Common myeloid progenitor, CD34-positive (primary cell): ENCODE results near the gene PLCL1.

ENCODE experiments used
- CTCF ChIA-PET: fragments of 350-600 bp; sonication (Branson Sonifier 250); formaldehyde crosslinking; loops from one replicate; lab custom pipeline; 2021; ENCODE audit warnings: antibody characterized with exemption; lab: Charles Lee
- POLR2A ChIA-PET: fragments of 350-600 bp; sonication (Branson Sonifier 250); formaldehyde crosslinking; loops from one replicate; lab custom pipeline; 2021; ENCODE audit warnings: antibody characterized with exemption; lab: Charles Lee
- DNase-seq, 3 donors: peaks; one replicate each; pipeline versions ENCODE4 v3.0.0 to v3.0.0-alpha.2; 2013
- H3K27ac ChIP-seq, 2 experiments: 1 replicate in 1 of 2; 2 replicates in 1 of 2; pipeline ENCODE4 v1.7.0; 2013; ENCODE audit warnings: inconsistent platforms in 2 of 2, low read length in 2 of 2, mild to moderate bottlenecking in 2 of 2, low read depth in 1 of 2, moderate library complexity in 1 of 2; ENCODE audit not compliant: severe bottlenecking in 2 of 2, insufficient read depth in 1 of 2, poor library complexity in 1 of 2
- H3K27me3 ChIP-seq, 5 experiments: replicated peaks in 2 of 5; 1 replicate in 3 of 5; 2 replicates in 2 of 5; pipeline versions ENCODE4 v1.6.1 to v1.7.0; 2013; ENCODE audit warnings: low read length in 4 of 5, mild to moderate bottlenecking in 2 of 5, moderate library complexity in 2 of 5, inconsistent platforms in 1 of 5; ENCODE audit not compliant: insufficient read depth in 5 of 5, control insufficient read depth in 4 of 5
- H3K36me3 ChIP-seq, 4 experiments: 1 replicate in 2 of 4; 2 replicates in 2 of 4; pipeline versions ENCODE4 v1.6.1 to v1.7.0; 2013; ENCODE audit warnings: low read length in 3 of 4, control low read depth in 1 of 4, mild to moderate bottlenecking in 1 of 4; ENCODE audit not compliant: control insufficient read depth in 4 of 4, insufficient read depth in 4 of 4
- H3K4me1 ChIP-seq, 4 experiments: 1 replicate in 3 of 4; 2 replicates in 1 of 4; pipeline versions ENCODE4 v1.6.1 to v1.7.1; 2013; ENCODE audit warnings: low read length in 3 of 4, mild to moderate bottlenecking in 3 of 4, control low read depth in 1 of 4, inconsistent platforms in 1 of 4, moderate library complexity in 1 of 4; ENCODE audit not compliant: control insufficient read depth in 4 of 4, insufficient read depth in 4 of 4; ENCODE audit errors: control extremely low read depth in 1 of 4
- H3K4me3 ChIP-seq, 7 experiments: 1 replicate in 4 of 7; 2 replicates in 3 of 7; pipeline versions ENCODE4 v1.5.1 to v1.7.0; 2013; ENCODE audit warnings: mild to moderate bottlenecking in 7 of 7, low read length in 6 of 7, moderate library complexity in 6 of 7, inconsistent platforms in 2 of 7, low read depth in 2 of 7, control low read depth in 1 of 7; ENCODE audit not compliant: insufficient read depth in 4 of 7, control insufficient read depth in 1 of 7; ENCODE audit errors: extremely low read depth in 1 of 7
- H3K9me3 ChIP-seq, 5 experiments: 1 replicate in 4 of 5; 2 replicates in 1 of 5; pipeline versions ENCODE4 v1.6.1 to v1.7.1; 2013; ENCODE audit warnings: low read length in 4 of 5, mild to moderate bottlenecking in 2 of 5, inconsistent platforms in 1 of 5, low read depth in 1 of 5, moderate library complexity in 1 of 5; ENCODE audit not compliant: control insufficient read depth in 4 of 5, insufficient read depth in 2 of 5; ENCODE audit errors: control extremely low read depth in 1 of 5
- WGBS: methylation state at CpG from one replicate; pipeline ENCODE4 v1.1.5; 2013; ENCODE audit not compliant: insufficient coverage; 5-methylcytosine and 5-hydroxymethylcytosine counted together

Gene PLCL1

DNA sequence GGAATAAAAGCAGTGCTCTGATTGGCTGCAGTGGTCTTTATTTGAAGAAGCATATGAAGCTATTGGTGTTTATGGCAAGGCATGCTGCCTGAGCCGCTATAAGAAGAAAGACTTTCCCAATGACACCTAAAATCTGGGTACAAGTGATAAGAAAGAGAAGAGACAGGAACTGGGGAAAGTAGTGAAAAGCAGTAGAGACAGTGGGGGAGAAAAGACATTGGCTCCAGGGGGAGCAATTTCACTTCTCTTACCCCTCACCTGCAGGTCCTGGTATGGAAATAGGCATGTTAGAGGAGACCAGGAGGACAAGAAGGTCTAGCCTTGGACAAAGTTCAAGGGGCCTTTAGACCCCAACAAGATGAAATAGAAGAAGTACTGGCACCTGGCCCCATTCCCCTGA, 47.1 kb downstream of the PLCL1 start:
- POLR2A ChIA-PET, result no interaction called here
- Histone ChIP-seq H3K27me3 (no peaks in the 10 kb centered on the region), H3K4me1 (no peaks in the 10 kb centered on the region), H3K36me3 (no peaks in the 10 kb centered on the region), H3K9me3 (no peaks in the 10 kb centered on the region), H3K4me3 (no peak overlapping the region), H3K27ac (no peak overlapping the region)
- CTCF ChIA-PET, result interaction anchor here (1.2 to 2.1 kb wide), 3 partner anchors 12 to 280 kb away, joined by 3 to 5 read pairs (median 4); no protein-coding TSS in a partner anchor
- peak in 1 of 3 donors; percentile 23 for DNase-seq
- no CpG with 5 or more reads among the region's 1 CpG for WGBS

DNA sequence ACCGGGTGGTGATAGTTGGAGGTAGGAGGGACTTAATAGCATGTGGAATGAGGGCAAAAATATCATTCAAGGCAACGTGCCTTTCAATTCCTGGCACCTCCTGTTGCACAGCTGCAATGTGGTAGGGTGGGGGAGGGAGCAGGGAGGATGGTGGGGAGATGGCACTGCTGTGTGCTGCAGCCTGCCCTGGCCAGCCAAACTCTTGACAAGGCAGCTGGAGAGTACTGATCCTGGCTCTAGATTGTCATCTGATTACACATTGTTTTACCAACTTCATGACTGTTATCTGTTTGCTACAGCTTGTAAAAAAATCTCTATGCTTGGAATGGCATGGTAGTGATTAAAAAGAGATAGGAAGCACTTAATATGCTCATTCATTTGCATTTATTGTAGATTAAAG, 47.7 kb downstream of the PLCL1 start:
- ChIA-PET POLR2A (interaction anchor here (0.6 kb wide), 1 partner anchor 34 kb away, joined by 3 read pairs; no protein-coding TSS in a partner anchor), CTCF (interaction anchor here (1.6 to 2.1 kb wide), 2 partner anchors 11 to 18 kb away, joined by 4 to 5 read pairs; no protein-coding TSS in a partner anchor)
- H3K4me1 ChIP-seq, result no peaks in the 10 kb centered on the region
- peak in 2 of 3 donors; percentile 7 to 31 for DNase-seq
- no peak overlapping the region for H3K27ac ChIP-seq
- no peaks in the 10 kb centered on the region for H3K36me3 ChIP-seq
- H3K4me3 ChIP-seq, result no peak overlapping the region
- H3K27me3 ChIP-seq, result no peaks in the 10 kb centered on the region
- WGBS, result 60% methylated on average over 2 of the region's 2 CpGs
- H3K9me3 ChIP-seq, result no peaks in the 10 kb centered on the region

DNA sequence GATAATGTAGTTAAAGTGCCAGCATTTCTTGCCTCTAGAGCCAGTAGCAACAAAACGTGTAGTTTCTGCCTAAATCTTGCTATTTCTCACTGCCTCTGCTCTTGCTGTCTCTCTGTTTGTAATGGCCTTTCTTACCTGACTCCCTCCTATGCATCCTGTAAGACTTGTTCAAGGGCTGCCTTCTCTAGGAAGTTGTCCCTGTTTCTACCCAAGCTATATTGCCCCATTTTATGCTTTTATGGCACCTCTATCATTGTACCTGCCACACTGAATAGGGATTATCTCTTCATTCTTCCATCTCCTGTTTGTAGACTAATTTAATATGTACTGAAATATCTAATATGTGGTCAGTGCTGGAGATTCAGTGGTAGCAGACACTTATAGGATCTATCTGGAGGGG, 49.2 kb downstream of the PLCL1 start:
- Histone ChIP-seq H3K27me3 (no peaks in the 10 kb centered on the region), H3K4me3 (no peak overlapping the region), H3K27ac (no peak overlapping the region), H3K4me1 (no peaks in the 10 kb centered on the region), H3K9me3 (peaks cover 0 to 1% (median under 1%) of the 10 kb centered on the region in 5 experiments), H3K36me3 (no peaks in the 10 kb centered on the region)
- ChIA-PET POLR2A (no interaction called here), CTCF (interaction anchor here (1.3 kb wide), 1 partner anchor 25 kb away, joined by 4 read pairs; no protein-coding TSS in a partner anchor)
- 100% methylated on average over 1 of the region's 1 CpG for WGBS
- DNase-seq, result no peak

DNA sequence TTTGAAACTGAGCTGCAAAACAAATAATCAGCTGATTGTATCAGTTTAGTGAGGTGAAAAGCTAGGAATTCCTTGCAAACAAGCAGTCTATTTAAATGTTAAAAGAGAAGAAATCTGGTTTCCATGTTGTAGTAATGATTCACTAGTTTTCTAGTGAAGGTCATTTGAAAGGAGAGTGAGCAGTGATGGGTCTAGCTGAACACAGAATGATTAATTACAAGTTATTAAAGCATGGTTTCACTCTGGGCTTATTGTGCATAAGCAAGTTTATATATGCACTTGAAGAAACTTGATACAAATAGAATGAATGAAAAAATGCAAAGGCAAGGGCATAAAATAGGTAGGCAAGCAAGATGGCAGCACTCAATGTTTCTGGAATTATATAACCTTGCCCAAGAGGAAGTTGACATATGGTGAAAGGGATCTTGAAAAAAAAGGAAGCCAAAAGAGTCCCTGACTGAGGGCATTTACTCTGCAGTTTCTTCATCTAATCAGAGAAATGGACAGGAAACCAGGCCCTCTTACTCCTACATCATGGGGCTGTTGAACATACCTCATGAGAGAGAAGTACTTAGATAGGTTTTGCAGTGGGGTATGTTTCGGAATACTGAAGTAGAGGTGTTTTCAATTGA, 53.2 kb downstream of the PLCL1 start:
- peaks cover 0 to 6% (median 4%) of the 10 kb centered on the region in 5 experiments for H3K9me3 ChIP-seq
- no peaks in the 10 kb centered on the region for H3K4me1 ChIP-seq
- DNase-seq, result peak in 2 of 3 donors; percentile 7 to 17
- WGBS, result 100% methylated on average over 1 of the region's 1 CpG
- no peaks in the 10 kb centered on the region for H3K36me3 ChIP-seq
- H3K27me3 ChIP-seq, result no peaks in the 10 kb centered on the region
- POLR2A ChIA-PET, result no interaction called here
- CTCF ChIA-PET, result no interaction called here
- no peak overlapping the region for H3K27ac ChIP-seq
- H3K4me3 ChIP-seq, result no peak overlapping the region

DNA sequence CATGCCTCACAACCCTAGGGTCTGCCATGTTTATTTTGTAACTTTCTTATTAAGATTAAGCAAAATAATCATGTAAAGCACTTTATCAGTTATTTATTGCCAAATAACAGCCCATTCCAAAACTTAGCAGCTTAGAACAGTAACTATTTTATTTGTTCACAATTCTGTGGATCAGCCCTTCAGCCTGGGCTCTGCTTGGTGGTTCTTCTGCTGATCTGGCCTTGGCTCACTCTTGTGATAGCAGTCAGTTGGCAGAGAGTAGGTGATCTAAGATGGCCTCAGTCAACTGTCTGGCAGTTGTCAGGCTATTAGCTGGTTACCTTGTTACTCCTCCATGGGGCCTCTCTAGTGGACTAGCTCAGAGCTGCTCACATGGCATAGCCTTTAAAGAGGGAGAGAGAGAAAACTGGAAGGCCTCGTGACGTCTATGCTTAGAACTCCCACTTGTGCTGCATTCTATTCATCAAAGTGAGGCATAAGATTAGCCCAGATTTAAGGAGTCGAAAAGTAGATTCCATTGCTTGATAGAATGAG, 54.3 kb downstream of the PLCL1 start:
- H3K36me3 ChIP-seq, result no peaks in the 10 kb centered on the region
- H3K4me3 ChIP-seq, result no peak overlapping the region
- DNase-seq, result no peak
- ChIA-PET POLR2A (no interaction called here), CTCF (interaction anchor here (1.0 kb wide), 1 partner anchor 12 kb away, joined by 3 read pairs; no protein-coding TSS in a partner anchor)
- no CpG with 5 or more reads among the region's 3 CpGs for WGBS
- no peak overlapping the region for H3K27ac ChIP-seq
- H3K4me1 ChIP-seq, result no peaks in the 10 kb centered on the region
- no peaks in the 10 kb centered on the region for H3K27me3 ChIP-seq
- H3K9me3 ChIP-seq, result peaks cover 0 to 6% (median 4%) of the 10 kb centered on the region in 5 experiments

DNA sequence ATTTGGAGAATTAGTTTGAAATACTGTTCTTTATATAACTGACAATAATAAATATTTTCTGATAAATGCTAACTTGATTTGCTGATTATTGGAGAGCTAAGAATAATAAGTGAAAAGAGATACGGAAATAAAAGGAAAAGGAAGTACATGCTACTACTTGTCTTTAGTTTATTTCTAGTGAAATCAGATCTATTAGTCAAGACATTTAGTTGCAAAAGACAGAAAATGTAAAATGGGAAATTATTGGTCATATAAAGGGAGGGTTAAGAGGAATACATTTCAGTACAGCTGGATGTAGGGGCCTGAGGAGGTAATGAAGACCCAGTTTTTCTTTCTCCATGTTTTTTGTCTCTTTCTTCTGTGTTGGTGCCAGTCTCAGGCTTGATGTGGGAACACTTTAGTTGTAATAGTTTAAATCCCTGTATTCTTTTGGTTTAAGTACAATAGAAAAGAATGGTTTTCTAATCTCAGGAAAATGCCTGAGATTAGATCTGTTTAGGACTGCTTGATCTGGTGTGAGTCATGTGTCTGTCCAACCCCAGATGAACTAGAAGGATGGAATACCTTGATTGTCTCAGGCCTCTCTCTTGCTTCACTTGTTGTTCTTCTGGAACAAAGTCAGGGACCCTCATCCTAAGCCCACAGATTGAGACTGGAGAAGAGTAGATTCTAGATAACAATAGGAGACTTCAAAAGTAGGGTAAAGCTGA, 58.0 kb downstream of the PLCL1 start:
- no peak overlapping the region for H3K4me3 ChIP-seq
- H3K27me3 ChIP-seq, result no peaks in the 10 kb centered on the region
- CTCF ChIA-PET, result no interaction called here
- no peaks in the 10 kb centered on the region for H3K36me3 ChIP-seq
- WGBS, result 80% methylated on average over 1 of the region's 1 CpG
- POLR2A ChIA-PET, result no interaction called here
- peaks cover 0 to 6% (median 4%) of the 10 kb centered on the region in 5 experiments for H3K9me3 ChIP-seq
- no peak overlapping the region for H3K27ac ChIP-seq
- DNase-seq, result no peak
- H3K4me1 ChIP-seq, result no peaks in the 10 kb centered on the region

DNA sequence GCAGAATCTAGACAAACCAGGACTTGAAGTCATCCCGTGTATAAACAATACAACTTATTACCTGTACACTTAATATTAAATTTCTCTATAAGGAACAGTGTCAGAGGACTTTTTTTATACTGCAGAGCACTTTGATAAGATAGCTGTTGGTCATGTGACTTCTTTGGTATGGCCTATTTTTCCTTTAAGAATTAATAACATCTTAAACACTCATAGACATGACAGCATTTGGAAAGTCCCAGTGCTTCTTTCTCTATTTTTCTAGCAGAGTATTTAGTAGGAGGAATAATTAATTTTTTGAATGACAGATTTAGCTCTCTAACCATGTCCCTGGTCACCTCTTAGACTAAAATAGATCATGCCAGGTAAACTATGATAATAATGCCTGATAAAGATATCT, 59.4 kb downstream of the PLCL1 start:
- POLR2A ChIA-PET, result no interaction called here

More for the DNA sequence above, 59.4 kb downstream of the PLCL1 start:
- Histone ChIP-seq H3K9me3 (peaks cover 0 to 3% (median 1%) of the 10 kb centered on the region in 5 experiments), H3K4me3 (no peak overlapping the region), H3K36me3 (no peaks in the 10 kb centered on the region), H3K27me3 (no peaks in the 10 kb centered on the region), H3K27ac (no peak overlapping the region), H3K4me1 (peaks cover 0 to 3% (median 0%) of the 10 kb centered on the region in 4 experiments)
- DNase-seq, result no peak
- WGBS, result no CpG with 5 or more reads among the region's 1 CpG
- CTCF ChIA-PET, result interaction anchor here (1.5 kb wide), 1 partner anchor 12 kb away, joined by 5 read pairs; no protein-coding TSS in a partner anchor
